ENCODE measurements around the gene CTNNBL1.

- TF ChIP-seq POLR2A (IDR thresholded peaks at IDR 0.05; ENCODE audit: low read depth, low read length) (no peak), TAF1 (IDR thresholded peaks at IDR 0.05; ENCODE audit: borderline replicate concordance, low read depth, low read length) (no peak)
Observed at GRCh38 chr20:37776049-37776448, 82.2 kb downstream of the CTNNBL1 start.

Measured in GM12892 (cell line).